HT-29 (cell line): ENCODE measurements around the gene FCRLA. TPM values are rescaled to one million over a fixed set of nuclear protein-coding genes. Genes with fewer than 3 reads are reported as not detected.
"Not testable (repeated sequence)": the region's sequence is repeated elsewhere in the genome, so short reads cannot be mapped to it uniquely, and the experiment has no call there.

Experiments
- DNase-seq: peaks from one replicate; pipeline ENCODE4 v3.0.0-alpha.2; 2015; ENCODE audit warnings: low spot score
- total RNA-seq: library from RNA; depleted of rRNA; stranded (reverse); fragments of >200 nt; shearing (Covaris generic); gene quantifications from 2 replicates; pipeline ENCODE4 v1.2.3, GENCODE V29; 2014

FCRLA gene
- total RNA-seq, 1 experiment from 2014 or later, result not detected

DNA sequence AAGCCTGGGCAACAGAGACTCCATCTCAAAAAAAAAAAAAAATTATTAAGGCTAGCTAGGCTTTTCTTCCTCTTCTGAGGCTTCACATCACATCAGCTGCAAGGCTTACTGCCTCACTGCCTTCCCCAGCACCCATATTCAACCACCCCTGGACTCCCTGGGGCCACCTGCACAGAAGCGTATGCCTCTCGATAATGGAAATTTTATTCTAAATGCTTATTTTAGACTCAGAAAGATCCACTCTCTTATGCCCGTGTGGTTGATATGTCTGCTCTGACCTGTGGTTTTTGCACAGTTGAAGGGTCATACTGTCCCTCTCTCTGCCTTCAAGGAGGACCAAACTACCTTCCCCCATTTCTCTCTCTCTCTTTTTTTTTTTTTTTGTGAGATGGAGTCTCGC, 1.5 kb upstream of the FCRLA start:
- no peak for DNase-seq

- no peak for DNase-seq
Measured at GRCh38 chr1:161706113-161706481, 932 bp upstream of the FCRLA start.

DNA sequence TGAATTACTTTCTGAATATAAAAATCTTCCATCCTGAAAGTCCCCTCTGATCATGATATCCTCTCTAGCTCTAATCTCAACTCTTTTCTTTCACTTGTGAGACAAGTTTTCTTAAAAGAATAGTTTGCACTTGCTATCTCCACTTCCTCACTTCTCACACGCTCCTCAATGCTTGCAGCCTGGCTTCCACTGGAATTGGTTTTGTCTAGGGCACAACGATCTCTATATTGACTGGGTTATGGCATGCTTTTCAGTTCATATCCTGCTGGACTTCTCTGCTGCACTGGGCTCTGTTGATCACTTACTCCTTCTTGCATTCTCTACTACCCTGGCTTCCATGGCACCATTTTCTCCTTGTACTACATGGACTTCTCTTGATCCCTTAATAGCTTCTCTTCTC, 474 bp downstream of the FCRLA start:
- no peak for DNase-seq

- DNase-seq, result no peak
Measured at GRCh38 chr1:161709373-161709772, 2.3 kb downstream of the FCRLA start.

DNA sequence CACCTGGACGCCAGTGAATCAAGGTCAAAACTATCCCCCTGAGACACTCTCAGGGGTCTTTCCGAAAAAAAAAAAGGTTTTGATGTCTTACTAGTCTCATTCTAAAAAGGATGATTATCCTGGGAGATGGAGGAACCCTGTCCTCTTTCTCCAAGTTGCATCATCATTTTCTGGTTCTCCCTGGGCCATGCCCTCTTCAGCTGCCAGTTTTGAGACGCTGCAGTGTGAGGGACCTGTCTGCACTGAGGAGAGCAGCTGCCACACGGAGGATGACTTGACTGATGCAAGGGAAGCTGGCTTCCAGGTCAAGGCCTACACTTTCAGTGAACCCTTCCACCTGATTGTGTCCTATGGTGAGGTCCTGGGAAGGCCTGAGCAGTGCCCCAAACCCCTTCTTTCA, 3.5 kb downstream of the FCRLA start:
- no peak for DNase-seq

DNA sequence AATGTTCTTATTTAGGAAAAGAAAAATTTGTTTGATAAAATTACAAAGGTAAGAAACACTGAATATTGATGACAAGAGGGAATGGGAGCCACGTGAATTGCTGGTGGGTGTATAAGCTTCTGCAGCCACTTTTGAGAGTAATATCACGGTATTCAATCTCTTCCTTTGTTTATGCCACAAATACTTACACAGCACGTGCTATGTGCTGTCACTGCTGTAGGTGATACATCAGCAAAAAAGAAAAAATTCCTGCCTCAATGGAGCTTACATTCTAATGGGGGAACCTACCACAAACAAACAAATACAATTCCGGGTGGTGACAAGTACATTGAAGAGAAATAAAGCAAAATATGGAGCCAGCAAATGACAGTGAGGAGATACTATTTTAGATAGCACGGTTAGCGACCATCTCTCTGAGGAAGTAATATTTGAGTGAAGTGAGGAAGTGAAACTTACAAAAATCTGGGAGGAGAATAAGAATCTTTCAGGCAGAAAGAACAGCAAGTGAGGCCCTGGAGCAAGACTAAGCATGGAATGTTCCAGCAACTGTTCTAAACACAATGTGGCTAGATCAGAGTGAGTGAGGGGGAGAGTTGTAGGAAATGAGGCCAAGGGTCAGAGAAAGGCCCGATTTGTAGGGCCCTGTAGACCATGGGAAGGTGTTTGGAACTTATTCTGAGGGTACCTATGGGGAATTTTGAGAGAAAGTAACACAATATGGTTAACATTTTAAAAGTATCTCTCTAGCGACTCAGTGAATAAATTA, 11.7 kb downstream of the FCRLA start:
- DNase-seq, result no peak

DNA sequence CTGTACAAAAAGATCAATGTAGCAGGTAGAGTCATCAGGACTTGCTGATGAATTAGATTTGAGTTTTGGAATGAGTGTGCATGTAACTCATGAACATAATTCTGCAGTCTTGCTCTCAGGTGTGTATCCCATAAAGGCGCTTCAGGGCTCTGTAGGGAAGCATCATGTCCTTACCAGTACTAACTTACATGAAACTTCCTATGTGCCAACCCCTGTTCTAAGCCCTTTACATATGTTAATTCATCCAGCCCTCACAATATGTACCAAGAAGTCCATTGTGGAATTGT, 12.2 kb downstream of the FCRLA start:
- DNase-seq, result no peak

DNA sequence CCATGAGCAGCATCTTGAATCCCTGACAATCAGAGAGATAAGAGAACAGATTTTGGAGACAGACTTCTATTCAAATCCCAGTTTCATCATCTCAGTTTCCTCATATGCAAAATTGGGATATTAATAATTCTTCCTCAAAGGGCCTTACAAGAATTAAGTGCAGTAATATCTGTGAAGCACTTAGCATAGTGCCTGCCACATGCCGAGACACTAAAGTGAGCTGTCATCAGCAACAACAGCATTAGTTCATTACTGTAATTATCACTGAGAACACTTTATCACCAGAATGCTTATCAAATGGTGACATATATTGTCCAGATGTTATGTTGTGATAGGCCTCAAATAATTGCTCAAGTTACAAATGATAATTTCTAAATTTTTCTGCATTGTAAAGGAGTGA, 13.4 kb downstream of the FCRLA start:
- DNase-seq, result no peak

DNA sequence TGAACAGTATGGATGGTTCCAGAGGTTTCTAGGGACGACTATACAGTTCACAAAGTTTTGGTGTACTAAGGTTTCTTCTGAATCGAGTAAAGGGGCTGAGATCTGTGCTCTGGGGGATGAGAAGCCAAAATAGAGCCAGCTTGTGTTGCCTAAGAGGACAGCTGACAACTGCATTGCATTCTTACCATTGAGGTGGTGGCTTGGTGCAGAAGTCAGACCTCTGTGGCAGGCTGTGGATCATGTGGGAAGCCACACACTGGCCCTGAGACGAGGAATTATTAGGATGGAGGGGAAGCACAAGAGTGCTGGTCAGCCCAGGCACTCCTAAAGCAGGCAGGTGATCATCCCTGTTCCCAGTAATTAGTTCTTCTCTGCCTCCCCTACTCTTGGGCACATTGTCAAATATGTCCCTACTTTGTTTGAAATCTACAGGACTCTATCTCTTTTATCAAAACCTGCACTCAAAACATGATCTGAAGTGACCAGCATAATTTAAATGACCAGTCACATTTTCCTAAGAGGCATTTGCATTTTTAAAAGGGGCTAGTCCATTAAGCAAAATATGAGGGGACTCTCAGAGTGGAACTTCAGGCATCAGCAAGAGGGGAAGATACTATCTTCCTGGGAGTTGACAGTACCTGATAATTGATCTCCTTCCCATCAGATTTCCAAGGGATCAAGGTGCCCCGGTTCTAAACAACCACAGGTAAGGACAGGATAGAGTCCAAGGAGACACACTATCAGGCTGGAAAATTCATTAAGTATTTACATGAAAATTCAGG, 14.1 kb downstream of the FCRLA start, which contains the start of gene FCRLB:
Gene FCRLB (plus strand): TSS at position 589 of the 782 bp plus-strand sequence. CDS start 1,129 bp downstream, outside the sequence.
- DNase-seq, result no peak

GRCh38 chr1:161721738-161722343, 14.8 kb downstream of the FCRLA start:
- no peak for DNase-seq

GRCh38 chr1:161722406-161722805, 15.4 kb downstream of the FCRLA start:
- no peak for DNase-seq

DNA sequence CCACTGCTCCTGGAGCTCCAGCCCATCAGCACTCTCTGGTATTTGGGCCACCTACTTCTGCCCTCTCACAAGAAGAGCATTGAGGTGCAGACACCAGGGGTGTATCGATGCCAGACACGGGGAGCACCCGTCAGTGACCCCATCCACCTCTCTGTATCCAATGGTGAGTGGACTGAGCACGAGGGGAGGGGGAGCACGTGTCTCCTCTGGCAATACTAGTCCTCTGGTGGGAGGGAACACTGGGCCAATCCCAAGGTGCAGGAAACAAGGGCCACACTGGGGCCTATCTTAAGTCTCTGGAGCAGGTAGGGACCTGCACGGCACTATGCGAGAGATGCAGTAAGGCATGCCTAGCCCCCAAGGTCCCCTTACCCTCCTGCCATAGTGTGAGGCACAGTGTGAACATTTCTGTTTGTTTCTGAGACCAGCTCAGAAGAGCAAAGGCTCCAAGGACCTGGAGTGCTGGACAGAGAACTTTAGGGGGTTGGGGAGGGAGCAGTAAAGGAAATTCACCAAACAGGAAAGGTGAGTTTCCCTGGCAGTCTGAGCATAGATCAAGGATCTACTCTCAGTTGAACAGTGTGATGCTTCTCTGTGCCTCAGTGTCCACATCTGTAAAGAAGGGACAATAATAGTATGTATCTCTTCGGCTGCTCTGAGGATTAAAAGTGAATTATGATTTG, 16.6 kb downstream of the FCRLA start:
- DNase-seq, result peak; percentile 79

DNA sequence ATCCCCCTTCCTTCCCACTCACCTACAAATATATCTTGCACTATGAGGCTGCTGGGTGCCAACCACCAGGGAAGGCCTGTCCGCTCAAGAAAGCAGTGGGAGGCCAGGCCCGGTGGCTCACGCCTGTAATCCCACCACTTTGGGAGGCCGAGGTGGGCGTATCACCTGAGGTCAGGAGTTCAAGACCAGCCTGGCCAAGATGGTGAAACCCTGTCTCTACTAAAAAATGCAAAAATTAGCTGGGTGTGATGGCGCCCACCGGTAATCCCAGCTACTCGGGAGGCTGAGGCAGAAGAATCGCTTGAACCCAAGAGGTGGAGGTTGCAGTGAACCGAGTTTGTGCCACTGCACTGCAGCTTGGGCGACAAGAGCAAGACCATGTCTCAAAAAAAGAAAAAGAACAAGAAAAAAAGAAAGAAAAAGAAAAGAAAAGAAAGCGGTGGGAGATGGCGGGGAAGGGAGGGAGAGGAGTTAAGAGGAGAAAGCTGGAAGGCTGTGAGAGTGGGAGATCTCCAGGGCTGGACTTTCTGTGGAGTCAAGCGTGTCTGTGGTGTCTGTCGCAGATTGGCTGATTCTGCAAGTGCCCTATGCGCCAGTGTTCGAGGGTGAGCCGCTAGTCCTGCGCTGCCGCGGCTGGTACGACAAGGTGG, 18.4 kb downstream of the FCRLA start:
- not testable (repeated sequence) for DNase-seq

GRCh38 chr1:161725908-161726472, 19.0 kb downstream of the FCRLA start:
- peak; percentile 47 for DNase-seq

GRCh38 chr1:161726473-161727255, 19.6 kb downstream of the FCRLA start:
- peak; percentile 59 for DNase-seq

GRCh38 chr1:161727256-161727924, 20.4 kb downstream of the FCRLA start:
- DNase-seq, result no peak

DNA sequence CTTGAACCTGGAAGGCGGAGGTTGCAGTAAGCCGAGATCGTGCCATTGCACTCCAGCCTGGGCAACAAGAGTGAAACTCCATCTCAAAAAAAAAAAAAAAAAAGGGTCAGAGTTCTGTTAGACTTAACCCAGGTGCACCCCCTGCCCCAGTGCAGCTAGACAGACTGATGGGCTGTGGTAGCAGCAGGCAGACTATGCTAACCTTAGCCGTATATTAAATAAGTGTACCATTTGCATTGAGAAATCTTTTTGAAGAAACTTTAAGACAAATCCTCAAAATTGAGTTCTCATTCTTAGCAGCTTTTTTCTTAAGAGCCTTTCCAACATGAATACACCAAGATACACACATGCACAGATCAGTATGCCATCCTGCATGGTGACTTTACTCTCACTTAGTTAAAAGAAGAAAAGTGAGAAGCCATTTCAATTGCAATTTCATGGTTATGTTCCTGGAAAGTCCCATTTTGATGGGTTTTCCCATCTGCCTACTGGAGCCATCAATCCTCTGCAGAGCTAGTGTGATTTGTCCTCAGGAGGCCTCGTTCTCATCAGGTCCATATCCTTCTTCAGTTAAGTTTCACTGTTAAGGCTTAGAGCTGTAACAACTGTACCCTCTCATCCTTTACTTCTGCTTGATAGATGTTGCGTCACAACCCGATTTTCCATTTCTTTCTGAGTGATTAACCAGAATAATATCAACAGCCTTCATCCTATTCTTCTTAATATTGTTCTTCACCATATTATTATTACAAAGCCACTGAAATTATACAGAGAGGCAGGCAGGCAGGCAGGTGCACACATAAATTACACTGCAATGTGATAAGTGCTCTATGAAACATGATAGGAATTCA, 21.6 kb downstream of the FCRLA start:
- no peak for DNase-seq

DNA sequence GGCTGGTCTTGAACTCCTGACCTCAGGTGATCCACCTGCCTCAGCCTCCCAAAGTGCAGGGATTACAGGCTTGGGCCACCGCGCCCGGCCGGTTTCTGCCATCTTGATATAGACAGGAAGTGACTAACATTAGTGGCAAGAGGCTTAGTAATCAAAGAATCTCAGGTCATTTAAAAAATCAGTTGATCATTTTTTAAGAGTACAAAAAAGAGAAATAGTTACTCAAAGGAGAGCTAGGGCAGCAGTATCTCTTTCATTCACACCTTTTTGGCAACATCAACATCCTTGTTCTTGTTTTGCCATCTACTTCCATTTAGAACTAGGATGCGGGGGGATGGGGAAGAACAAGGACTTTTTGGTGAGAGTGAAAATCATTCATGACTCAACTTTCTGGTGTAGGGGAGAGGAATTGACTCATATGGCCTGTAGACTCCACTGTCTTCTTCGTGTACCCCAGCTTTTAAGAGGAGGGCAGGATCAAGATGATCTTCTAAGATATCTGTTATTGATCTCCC, 23.1 kb downstream of the FCRLA start:
- DNase-seq, result no peak

GRCh38 chr1:161731241-161731640, 24.2 kb downstream of the FCRLA start:
- DNase-seq, result no peak
